ENCODE results near the gene CNNM3. TPM values are rescaled to one million over a fixed set of nuclear protein-coding genes. Genes with fewer than 3 reads are reported as not detected.
"Not testable (repeated sequence)": the region's sequence is repeated elsewhere in the genome, so short reads cannot be mapped to it uniquely, and the experiment has no call there.

CNNM3 gene
- total and polyA plus RNA-seq, 12 donors, result 4.0 to 18.3 (median 13.1) TPM

DNA sequence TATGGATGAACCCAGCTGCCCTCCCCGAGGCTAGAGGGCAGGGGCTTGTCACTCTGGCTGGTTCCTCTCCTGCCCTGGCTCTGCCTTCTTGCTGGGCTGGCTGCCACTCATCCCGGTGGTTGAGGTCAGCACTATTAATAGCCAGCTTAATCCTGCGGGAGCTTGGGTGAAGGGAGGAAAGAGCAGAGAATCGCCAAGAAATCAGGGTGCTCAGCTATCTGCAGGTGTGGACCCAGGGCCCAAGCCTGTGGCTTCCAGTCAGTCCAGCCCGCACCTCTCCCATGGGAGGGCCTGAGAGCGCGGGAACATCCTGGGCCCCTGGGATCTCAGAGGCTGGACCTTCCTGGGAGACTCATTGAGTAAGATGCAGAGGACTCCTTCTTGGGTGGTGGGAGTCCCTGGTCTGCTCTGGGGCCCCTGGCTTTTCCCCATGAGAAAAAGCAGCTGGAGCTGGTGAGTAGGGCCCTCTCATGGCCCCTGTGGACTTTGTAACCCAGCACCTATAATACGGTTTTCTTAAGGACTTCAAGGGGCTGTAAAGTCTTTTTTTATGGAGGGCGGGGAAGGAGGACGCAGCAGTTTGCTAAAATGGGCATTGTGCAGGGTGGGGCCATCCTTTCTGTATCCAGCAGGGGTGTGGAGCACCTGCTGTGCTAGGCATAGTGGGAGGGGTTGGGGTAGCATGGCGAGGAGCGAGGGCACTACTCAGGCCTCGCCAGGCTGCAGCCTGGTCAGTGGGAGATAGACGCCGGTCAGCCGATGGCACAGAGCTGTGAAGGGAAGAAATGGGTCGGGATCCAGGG lies 27.4 kb upstream of the CNNM3 start:
- H3K9me3 ChIP-seq, result no peaks in the 10 kb centered on the region
- no peaks in the 10 kb centered on the region for H3K36me3 ChIP-seq
- TF ChIP-seq, protein P1, sequence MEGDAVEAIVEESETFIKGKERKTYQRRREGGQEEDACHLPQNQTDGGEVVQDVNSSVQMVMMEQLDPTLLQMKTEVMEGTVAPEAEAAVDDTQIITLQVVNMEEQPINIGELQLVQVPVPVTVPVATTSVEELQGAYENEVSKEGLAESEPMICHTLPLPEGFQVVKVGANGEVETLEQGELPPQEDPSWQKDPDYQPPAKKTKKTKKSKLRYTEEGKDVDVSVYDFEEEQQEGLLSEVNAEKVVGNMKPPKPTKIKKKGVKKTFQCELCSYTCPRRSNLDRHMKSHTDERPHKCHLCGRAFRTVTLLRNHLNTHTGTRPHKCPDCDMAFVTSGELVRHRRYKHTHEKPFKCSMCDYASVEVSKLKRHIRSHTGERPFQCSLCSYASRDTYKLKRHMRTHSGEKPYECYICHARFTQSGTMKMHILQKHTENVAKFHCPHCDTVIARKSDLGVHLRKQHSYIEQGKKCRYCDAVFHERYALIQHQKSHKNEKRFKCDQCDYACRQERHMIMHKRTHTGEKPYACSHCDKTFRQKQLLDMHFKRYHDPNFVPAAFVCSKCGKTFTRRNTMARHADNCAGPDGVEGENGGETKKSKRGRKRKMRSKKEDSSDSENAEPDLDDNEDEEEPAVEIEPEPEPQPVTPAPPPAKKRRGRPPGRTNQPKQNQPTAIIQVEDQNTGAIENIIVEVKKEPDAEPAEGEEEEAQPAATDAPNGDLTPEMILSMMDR (IDR thresholded peaks at IDR 0.05), result no peak
- 36 to 57% methylated on average over 17 of the region's 17 CpGs for WGBS, 2 donors
- peak; percentile 70 to 78 for DNase-seq
- intact Hi-C loops (cut with DNase I), result no loop called here
- H3K27ac ChIP-seq, result peak overlapping the region; percentile 56 to 94 (median 86)
- no peaks in the 10 kb centered on the region for H3K27me3 ChIP-seq
- peak; percentile 86 to 95 (median 90) for ATAC-seq
- peaks cover 0 to 44% (median 26%) of the 10 kb centered on the region in 9 donors for H3K4me1 ChIP-seq
- H3K4me3 ChIP-seq, result peak overlapping the region in 9 of 10 donors; percentile 16 to 51 (median 45)

DNA sequence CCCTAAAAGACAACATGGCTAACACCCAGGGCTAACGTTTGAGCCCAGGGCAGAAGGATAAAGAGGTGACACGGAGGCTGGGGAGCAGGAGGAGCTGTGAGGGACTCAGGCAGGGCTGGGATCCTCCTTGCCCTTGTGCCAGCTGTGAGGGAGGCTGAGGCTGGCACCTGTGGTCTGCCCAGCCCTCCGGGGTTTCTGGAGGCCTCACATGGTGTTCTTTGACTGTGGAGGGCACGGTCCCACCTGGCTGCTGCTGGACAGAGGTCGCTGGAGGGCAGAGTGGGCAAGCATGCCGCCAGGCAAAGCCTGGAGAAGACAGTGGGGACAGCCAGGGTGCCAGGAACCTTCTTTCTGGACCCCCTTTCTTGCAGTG lies 26.8 kb upstream of the CNNM3 start:
- peak in 7 of 8 donors; percentile 5 to 31 (median 24) for ATAC-seq
- H3K27ac ChIP-seq, result peak overlapping the region; percentile 56 to 94 (median 86)
- peaks cover 0 to 47% (median 26%) of the 10 kb centered on the region in 9 donors for H3K4me1 ChIP-seq

DNA sequence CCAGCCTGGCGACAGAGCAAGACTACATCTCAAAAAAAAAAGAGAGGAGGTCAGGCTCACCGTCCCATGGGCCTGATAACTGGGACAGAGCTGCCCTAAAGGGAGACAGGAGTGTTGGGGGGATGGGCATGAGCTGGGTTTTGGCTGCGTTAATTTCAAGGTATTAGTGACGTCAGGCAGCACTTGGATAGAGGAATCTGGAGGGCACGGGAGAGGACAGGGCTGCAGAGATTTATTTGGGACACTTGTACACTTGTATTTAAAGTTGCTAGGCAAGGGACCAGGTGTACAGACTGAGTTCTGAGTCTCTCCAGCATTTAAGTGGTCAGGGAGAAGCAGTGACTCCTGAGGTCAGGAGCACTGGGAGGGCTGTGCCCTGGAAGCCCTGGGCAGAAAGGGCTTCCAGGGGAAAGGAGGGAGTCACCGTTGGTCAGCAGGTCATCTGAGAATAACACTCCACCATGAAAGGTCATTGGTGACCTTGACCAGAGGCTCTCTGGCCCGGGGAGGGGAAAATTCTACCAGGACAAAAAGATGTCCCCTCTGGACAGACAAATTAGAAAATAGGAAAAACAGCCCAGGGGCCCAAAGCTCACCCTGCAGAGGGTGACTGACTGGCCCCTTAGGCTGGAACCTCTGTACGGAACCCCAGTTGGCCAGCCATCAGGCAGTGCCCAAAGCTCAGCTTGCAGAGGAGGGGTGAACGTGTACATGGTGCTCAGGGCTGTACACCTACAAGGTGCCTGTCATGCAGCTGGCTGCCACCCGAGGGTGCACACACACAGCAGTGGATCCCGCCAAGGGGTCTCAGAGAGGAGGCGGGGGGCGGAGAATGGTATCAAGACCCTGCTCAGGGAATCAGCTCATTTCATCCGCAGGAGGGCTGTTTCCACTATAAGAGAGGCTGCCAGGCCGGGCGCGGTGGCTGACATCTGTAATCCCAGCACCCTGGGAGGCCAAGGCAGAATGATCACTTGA lies 23.0 kb upstream of the CNNM3 start:
- DNase-seq (peak in 1 of 2 donors; percentile 45), ATAC-seq (peak in 6 of 8 donors; percentile 48 to 75 (median 68))
- peak overlapping the region in 9 of 10 donors; percentile 23 to 86 (median 63) for H3K27ac ChIP-seq
- WGBS, 2 donors, result 73 to 77% methylated on average over 17 of the region's 17 CpGs
- H3K36me3 ChIP-seq, result peaks cover 0 to 14% (median 11%) of the 10 kb centered on the region in 9 donors
- H3K4me1 ChIP-seq, result peaks cover 0 to 31% (median 18%) of the 10 kb centered on the region in 9 donors
- H3K9me3 ChIP-seq, result no peaks in the 10 kb centered on the region
- intact Hi-C loops (cut with DNase I), result no loop called here
- TF ChIP-seq, protein P1 (IDR thresholded peaks at IDR 0.05), result no peak
- H3K4me3 ChIP-seq, result no peak overlapping the region
- H3K27me3 ChIP-seq, result no peaks in the 10 kb centered on the region

More for the DNA sequence above, 26.8 kb upstream of the CNNM3 start:
- Histone ChIP-seq H3K9me3 (no peaks in the 10 kb centered on the region), H3K27me3 (no peaks in the 10 kb centered on the region), H3K4me3 (peak overlapping the region in 9 of 10 donors; percentile 16 to 51 (median 45)), H3K36me3 (no peaks in the 10 kb centered on the region)
- intact Hi-C loops (cut with DNase I), result no loop called here
- TF ChIP-seq, protein P1 (IDR thresholded peaks at IDR 0.05), result no peak
- no peak for DNase-seq
- WGBS, 2 donors, result 64 to 67% methylated on average over 6 of the region's 6 CpGs

DNA sequence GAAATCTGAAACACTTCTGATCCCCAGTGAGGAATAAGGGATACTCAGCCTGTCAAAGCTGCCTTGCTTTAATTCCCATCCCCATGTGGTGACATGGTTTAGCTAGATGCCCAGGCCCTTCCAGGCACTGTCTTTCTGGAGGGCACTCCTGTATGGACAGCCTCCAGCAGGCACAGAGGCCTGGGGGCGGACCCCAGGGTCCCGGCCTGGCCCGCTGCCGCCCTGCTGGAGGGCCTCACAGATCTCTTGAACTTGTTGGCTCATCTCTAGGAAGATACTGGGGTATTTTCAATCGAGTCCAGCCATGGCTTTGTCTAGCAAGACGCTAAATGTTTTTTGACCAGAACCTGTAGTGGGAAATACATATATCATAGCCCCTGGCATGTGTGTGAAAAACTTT lies 21.0 kb upstream of the CNNM3 start:
- Histone ChIP-seq H3K27ac (no peak overlapping the region), H3K27me3 (no peaks in the 10 kb centered on the region), H3K36me3 (peaks cover 0 to 34% (median 24%) of the 10 kb centered on the region in 9 donors), H3K9me3 (no peaks in the 10 kb centered on the region), H3K4me3 (no peak overlapping the region), H3K4me1 (peaks cover 0 to 20% (median 10%) of the 10 kb centered on the region in 9 donors)
- DNase-seq (no peak), ATAC-seq (no peak)
- WGBS, 2 donors, result 93 to 98% methylated on average over 6 of the region's 6 CpGs
- TF ChIP-seq, protein P1 (IDR thresholded peaks at IDR 0.05), result no peak
- intact Hi-C loops (cut with DNase I), result no loop called here

DNA sequence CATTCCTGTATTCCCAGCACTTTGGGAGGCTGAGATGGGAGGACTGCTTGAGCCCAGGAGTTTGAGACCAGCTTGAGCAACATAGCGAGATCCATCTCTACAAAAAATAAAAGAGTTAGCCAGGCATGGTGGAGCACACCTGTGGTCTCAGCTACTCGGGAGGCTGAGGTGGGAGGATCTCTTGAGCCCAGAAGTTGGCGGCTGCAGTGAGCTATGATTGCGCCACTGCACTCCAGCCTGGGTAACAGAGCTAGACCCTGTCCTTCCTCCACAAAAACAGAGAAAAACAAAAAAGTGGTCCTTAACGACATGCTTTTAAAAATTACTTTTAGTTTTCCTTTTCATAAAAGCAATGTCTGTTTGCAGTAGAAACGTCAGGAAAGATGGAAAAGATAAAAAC lies 19.6 kb upstream of the CNNM3 start:
- Histone ChIP-seq H3K4me1 (peaks cover 0 to 26% (median 9%) of the 10 kb centered on the region in 9 donors), H3K36me3 (peaks cover 0 to 46% (median 24%) of the 10 kb centered on the region in 9 donors)
- 92% methylated on average over 6 of the region's 6 CpGs for WGBS, 2 donors
- H3K9me3 ChIP-seq; H3K27ac ChIP-seq; DNase-seq; H3K27me3 ChIP-seq; ATAC-seq; intact Hi-C loops (cut with DNase I); H3K4me3 ChIP-seq: not testable (repeated sequence)
